GM19452 (cell line): ENCODE measurements around the gene CPAMD8.
"Not testable (repeated sequence)": the region's sequence is repeated elsewhere in the genome, so short reads cannot be mapped to it uniquely, and the experiment has no call there.

Experiments used
- ATAC-seq: cut with Tn5 transposase; IDR thresholded peaks from one replicate; pipeline ENCODE4 v1.9.1; 2021; ENCODE audit not compliant: unreplicated experiment

CPAMD8 gene

GRCh38 chr19:17002455-17002854 lies 24.2 kb downstream of the CPAMD8 start:
- ATAC-seq: no peak

DNA sequence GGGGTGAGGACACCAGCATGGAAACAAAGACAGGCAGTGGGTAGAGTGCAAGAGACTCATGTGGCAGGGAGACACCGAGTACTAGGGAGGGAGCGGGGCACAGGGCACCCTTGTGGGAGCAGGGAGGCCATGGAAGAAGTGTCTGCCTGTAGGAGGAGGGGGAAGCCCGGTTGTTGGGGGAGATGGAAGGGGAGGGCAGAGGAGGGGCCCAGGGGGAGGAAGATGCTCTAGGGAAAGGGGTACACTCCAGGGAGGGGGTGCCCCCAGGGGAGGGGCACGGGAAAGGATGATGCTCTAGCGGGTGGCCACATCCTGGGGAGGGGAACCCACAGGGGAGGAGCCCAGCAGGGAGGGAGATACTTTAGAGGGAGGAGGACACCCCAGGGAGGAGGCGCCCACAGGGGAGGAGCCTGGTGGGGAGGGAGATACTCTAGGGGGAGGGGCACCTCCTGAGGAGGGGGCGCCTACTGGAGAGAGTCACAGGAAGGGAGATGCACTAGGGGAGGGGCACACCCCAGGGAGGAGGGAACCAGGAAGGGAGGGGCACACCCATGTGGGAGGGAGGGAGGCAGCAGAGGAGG lies 24.9 kb downstream of the CPAMD8 start:
- no peak for ATAC-seq

DNA sequence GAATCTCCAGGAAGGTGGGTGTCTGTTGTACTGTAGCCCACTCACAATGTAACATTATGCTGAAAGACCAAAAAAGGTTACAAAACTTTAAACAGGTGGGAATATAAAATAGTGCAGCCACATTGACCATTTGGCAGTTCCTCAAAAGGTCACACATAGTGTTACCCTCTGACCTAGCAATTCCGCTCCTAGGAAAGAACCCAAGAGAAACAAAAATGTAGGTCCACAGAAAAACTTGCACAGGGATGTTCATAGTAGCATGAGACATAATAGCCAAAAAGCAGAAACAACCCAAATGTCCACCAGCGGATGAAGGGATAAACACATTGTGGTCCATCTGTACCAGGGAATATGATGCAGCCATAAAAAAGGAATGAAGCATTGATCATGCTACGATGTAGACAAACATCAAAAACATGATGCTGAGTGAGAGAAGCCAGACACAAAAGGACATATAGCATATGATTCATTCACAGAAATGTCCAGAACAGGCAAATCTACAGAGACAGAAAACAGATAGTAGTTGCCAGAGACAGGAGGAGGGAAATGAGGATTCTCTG lies 27.9 kb downstream of the CPAMD8 start:
- no peak for ATAC-seq

DNA sequence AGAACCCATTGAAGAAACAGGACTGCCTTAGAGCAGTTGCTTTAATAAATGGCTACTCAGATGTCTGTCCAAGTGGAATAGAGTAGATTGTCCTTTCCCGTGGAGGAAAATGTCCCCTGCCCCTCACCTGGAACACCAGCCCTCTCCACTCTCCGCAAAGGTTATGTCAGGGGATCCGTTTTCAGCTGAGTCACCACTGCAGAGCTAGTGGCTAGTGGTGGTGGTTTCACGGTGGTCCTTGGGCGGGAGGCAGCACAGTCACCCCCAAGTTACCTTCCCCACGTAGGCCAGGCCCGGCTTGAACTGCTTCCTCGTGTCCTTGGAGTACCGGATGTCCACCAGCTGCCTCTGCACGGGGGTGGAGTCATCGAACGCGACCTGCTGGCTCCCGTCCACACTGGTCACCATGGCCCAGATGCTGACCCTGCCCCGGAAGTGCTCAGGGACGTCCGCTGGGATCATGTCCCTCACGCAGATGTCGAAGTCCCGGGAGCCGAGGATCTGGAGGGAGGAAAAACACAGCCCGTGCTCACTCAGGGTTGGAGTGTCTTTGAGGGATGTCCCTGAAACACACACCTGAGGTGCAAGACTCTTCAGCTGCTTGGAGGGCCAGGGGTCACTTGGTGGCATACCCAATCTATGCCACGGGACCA lies 29.6 kb downstream of the CPAMD8 start:
- not testable (repeated sequence) for ATAC-seq

DNA sequence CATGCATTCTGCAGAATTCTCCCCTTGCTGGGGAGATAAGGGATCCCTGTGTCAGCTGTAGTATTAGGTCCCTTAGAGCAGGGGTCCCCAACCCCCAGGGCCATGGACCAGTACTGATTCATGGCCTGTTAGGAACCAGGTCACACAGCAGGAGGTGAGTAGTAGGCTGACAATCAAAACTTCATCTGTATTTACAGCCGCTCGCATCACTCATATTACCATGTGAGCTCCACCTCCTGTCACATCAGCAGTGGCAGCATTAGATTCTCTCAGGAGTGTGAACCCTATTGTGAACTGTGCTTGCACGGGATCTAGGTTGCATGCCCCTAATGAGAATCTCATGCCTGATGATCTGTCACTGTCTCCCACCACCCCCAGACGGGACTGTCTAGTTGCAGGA lies 37.9 kb downstream of the CPAMD8 start:
- ATAC-seq: no peak

DNA sequence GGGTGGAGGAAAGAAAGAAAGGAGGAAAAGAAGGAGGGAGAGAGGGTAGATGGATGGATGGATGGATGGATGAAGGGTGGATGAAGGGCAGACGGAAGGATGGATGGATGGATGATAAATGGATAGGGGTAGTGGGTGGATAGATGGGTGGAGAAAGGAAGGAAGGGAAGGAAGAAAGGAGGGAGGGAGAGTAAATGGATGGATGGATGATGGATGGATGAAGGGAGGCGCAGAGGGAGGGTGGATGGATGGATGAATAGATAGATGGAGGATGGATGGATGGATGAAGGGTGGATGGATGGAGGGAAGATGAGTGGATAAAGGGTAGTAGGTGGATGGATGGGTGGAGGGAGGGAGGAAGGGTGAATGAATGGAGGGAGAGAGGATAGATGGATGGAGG lies 41.2 kb downstream of the CPAMD8 start:
- no peak for ATAC-seq

DNA sequence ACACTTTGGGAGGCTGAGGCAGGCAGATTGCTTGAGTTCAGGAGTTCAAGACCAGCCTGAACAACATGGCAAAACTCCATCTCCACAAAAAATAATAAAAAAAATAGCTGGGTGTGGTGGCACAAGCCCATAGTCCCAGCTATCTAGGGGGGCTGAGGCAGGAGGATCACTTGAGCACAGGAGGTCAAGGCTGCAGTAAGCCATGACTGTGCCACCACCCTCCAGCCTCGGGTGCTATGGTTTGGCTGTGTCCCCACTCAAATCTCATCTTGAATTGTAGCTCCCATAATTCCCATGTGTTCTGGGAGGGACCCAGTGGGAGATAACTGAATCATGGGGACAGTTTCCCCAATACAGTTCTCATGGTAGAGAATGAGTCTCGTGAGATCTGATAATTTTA lies 44.0 kb downstream of the CPAMD8 start:
- ATAC-seq: not testable (repeated sequence)

DNA sequence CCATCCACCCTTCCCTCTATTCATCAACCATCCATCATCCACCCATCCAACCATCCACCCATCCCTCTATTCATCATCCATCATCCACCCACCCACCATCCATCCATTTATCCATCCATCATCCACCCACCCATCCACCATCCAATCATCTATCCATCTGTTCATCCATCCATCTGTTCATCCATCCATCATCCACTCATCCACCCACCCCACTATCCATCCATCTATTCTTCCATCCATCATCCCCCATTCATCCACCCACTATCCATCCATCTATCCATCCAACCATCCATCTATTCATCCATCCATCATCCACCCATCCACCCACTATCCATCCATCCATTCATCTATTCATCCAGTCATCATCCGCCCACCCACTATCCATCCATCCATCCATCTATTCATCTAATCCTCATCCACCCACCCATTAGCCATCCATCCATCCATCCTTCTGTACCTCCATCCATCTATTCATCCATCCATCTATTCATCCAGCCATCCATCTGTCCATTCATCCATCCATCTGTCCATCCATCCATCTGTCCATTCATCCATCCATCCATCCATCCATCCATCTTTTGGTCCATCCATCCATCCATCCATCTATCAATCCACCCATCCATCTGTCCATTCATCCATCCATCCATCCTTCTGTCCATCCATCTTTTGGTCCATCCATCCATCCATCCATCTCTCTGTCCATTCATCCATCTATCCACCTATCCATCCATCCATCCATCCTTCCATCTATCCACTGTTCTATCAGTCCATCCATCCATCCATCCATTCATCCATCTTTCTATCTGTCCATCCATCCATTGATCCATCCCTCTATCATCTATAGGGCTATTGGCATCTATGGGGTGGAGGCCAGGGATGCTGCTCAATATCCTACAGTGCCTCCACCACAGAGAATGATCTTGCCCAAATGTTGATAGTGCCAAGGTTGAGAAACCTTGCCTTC lies 47.5 kb downstream of the CPAMD8 start:
- ATAC-seq: no peak

DNA sequence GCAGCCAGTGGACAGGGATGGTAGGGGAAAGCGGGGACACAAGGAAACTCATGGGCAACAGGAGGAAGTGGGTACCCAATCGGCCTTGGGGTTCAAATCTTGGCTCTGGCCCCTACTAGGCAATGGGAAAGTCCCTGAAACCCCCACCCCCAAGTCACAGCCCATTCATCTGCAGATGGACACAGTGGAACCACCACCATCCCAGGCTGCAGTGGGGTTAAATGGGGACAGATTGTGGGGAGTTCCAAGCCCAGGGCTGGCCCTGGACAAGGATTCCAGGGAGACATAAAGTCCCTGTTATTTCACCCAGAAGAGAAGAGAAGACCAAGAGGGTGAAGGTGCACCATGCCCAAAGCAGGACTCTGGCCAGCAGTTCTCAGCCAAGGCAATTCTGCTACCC lies 48.5 kb downstream of the CPAMD8 start:
- no peak for ATAC-seq

DNA sequence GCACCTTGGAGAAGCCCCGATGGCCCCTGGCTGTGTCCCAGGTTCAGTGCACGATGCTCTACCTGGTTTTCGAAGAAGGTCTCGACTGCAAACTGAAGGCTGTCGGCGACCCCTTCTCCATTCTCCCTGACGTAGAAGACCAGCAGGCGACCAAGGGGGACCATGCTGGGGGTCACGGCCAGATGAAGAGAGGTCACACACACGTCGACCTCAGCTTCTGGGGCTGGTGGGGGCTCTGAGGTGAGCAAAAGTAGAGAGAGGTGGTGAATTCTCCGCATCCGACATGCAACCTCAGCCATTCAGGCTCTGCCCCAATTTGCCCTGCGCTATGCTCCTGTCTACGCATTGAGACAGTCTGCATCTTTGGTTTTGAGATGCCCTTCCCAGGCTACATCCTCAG lies 49.3 kb downstream of the CPAMD8 start:
- no peak for ATAC-seq

- no peak for ATAC-seq
Measured at GRCh38 chr19:16976446-16976845, 50.2 kb downstream of the CPAMD8 start.

DNA sequence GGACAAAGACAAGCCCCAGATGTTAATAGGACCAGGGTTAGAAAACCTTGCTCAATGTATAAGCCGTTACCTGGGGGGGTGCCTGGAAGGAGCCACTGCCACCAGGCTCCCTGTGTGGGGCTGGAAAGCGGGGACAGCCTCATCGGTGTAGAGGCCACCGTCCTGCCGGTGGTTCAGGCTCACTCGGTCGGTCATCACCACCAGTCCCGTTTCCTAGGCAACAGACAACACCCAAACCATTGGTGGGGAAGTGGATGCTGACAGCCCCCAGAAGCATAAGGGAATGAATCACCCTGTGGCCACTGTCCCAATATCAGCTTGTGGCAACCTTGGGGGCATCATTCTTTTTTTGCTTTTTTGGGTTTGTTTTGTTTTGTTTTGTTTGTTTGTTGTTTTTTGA lies 55.8 kb downstream of the CPAMD8 start:
- no peak for ATAC-seq

DNA sequence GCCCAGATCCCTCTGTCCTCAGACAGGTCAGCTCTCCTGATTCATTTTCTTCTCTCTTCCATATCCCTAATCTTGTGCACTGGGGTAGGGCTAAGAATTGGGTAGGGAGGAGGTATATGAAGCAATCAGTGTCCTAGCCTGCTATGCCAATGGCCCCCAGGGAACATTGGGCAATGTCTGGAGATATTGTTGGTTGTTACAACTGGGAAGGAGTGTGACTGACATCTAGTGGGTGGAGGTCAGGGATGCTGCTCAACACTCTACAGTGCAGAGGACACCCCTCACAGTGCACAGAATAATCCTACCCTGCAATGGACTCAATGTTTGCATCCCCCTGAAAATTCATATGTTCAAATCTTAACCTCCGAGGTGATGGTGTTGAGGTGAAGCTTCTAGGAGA lies 57.5 kb downstream of the CPAMD8 start:
- ATAC-seq: no peak

DNA sequence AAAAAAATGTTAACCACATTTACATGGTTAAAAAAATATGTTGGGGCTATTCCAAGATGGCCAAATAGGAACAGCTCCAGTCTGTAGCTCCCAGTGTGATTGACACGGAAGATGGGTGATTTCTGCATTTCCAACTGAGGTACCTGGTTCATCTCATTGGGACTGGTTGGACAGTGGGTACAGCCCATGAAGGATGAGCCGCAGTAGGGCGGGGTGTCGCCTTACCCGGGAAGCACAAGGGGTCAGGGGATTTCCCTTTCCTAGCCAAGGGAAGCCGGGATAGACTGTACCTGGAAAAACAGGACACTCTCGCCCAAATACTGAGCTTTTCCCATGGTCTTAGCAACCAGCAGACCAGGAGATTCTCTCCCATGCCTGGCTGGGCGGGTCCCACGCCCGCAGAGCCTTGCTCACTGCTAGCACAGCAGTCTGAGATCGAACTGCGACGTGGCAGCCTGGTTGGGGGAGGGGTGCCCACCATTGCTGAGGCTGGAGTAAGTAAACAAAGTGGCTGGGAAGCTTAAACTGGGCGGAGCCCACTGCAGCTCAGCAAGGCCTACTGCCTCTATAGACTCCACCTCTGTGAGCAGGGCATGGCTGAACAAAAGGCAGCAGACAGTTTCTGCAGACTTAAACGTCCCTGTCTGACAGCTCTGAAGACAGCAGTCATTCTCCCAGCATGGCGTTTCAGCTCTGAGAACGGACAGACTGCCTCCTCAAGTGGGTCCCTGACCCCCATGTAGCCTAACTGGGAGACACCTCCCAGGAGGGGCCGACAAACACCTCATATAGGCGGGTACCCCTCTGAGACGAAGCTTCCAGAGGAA lies 65.4 kb downstream of the CPAMD8 start:
- ATAC-seq: not testable (repeated sequence)

DNA sequence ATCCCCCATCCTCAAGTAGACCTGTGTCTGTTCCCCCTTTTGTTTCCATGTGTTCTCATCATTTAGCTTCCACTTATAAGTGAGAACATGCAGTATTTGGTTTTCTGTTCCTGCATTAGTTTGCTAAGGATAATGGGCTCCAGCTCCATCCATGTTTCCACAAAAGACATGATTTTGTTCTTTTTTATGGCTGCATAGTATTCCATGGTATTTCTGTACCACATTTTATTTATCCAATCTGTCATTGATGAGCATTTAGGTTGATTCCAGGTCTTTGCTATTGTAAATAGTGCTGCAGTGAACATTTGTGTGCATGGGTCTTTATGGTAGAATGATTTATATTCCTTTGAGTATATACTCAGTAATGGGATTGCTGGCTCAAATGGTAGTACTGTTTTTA lies 68.3 kb downstream of the CPAMD8 start:
- not testable (repeated sequence) for ATAC-seq

- ATAC-seq: no peak
Measured at GRCh38 chr19:16957855-16958254, 68.8 kb downstream of the CPAMD8 start.

DNA sequence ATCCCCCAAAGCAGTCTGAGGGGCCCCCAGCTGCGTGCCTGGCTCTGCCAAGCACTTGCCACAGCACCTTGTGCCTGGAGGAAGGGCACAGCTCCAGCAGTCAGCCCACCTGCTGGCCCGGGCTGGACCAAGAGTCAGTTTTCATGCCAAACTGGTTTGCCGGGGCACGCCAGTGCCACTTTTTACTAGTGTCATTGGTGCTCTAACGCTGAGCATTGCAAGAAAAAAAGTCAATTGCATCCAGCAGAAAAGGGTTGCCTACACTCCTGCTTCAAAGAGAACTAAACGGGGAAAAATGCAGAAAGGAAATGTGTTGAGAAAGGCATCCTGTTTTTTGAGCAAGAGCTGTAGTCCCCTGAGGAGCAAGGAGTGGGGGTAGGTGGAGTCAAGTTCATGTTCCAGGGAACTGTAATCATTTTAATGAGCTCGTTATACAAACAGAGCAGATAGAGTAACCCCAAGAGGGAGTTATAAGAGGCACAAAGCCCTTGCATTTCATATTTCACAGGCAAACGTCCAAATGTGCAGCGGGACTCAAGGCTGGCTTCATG lies 69.4 kb downstream of the CPAMD8 start:
- no peak for ATAC-seq

DNA sequence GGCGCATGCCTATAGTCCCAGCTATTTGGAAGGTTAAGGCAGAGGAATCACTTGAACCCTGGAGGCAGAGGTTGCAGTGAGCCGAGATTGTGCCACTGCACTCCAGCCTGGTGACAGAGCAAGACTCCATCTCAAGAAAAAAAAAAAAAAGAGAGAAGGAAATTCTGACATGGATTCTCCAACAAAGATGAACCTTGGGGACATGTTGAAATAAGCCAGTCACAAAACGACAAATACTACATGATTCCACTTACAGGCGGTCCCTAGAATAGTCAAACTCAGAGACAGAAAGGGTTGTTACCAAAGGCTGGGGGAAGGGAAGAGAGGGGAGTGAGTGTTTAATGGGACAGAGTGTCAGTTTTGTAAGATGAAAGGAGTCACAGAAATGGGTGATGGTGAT lies 71.4 kb downstream of the CPAMD8 start:
- ATAC-seq: no peak

DNA sequence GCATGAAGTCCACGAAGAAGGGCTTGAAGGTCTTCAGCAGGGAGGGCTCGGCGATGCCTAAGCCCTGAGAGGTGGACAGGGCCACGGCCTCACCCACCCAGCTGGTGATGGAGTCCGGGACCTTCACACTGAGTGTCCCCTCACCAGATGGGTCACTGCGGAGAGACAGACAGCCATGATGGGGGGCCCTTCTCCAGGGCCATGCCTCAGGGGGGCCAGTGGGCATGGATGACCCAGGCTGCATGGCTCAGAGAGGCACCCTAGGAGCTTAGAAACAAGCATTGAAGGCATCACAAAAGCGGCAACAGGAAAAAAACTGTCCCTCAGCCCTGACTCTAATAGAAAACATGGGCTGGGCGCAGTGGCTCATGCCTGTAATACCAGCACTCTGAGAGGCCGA lies 74.6 kb downstream of the CPAMD8 start:
- no peak for ATAC-seq

DNA sequence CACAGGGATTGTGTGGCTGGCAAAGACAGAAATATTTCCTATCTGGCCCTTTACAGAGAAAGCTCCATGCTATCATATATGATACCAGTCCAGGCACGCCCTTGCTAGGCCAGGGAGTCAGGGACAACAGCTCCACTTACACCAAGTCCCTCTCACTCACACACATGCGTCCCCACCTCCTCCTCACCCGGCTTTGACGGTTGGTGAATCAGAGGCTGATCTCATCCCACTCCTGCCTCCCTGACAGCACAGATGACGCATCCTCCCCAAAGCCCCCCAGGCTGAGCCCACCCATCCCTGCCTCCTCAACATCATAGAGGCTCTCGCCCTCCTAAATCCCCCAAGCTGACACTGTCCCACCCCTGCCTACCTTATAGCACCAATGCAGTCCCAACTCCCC lies 75.1 kb downstream of the CPAMD8 start:
- ATAC-seq: no peak
